AG09309 (cell line): ENCODE data around the gene TSG101.

Experiments
- DNase-seq: peaks from one replicate; pipeline ENCODE4 v3.0.0-alpha.2; 2010; ENCODE audit warnings: low read depth
- H3K4me3 ChIP-seq: 2 replicates; pipeline ENCODE4 v1.5.1; 2011; ENCODE audit warnings: mild to moderate bottlenecking, low read depth, low read length, moderate library complexity; ENCODE audit not compliant: control insufficient read depth
- TF ChIP-seq, protein P1 (sequence below): IDR thresholded peaks from 2 replicates; pipeline ENCODE4 v1.5.1; 2011; ENCODE audit warnings: mild to moderate bottlenecking, low read depth, low read length, inconsistent platforms; ENCODE audit not compliant: insufficient read depth, control insufficient read depth; ENCODE audit errors: missing control alignments

TSG101 gene

DNA sequence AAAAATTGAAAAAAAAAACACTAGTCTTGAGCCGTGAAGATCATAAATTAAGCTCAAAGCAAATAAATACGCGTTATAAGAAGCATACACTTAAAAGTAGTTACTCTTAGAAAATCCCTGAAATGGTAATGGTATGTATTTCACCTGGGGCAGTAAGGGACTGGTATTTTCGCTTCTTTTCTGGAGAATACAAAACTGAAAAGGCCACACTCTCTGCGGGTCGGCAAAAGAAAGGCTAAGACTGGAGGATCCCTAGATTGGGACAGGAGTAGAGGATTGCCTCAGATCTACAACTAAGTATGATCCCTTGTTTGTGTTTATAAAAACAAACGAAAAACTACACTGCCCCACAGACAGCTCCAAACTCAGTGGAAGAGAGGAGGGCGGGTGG is 617 bp downstream of the TSG101 start:
- TF ChIP-seq, protein P1, sequence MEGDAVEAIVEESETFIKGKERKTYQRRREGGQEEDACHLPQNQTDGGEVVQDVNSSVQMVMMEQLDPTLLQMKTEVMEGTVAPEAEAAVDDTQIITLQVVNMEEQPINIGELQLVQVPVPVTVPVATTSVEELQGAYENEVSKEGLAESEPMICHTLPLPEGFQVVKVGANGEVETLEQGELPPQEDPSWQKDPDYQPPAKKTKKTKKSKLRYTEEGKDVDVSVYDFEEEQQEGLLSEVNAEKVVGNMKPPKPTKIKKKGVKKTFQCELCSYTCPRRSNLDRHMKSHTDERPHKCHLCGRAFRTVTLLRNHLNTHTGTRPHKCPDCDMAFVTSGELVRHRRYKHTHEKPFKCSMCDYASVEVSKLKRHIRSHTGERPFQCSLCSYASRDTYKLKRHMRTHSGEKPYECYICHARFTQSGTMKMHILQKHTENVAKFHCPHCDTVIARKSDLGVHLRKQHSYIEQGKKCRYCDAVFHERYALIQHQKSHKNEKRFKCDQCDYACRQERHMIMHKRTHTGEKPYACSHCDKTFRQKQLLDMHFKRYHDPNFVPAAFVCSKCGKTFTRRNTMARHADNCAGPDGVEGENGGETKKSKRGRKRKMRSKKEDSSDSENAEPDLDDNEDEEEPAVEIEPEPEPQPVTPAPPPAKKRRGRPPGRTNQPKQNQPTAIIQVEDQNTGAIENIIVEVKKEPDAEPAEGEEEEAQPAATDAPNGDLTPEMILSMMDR, result no peak
- peak overlapping the region; percentile 97 for H3K4me3 ChIP-seq
- no peak for DNase-seq

DNA sequence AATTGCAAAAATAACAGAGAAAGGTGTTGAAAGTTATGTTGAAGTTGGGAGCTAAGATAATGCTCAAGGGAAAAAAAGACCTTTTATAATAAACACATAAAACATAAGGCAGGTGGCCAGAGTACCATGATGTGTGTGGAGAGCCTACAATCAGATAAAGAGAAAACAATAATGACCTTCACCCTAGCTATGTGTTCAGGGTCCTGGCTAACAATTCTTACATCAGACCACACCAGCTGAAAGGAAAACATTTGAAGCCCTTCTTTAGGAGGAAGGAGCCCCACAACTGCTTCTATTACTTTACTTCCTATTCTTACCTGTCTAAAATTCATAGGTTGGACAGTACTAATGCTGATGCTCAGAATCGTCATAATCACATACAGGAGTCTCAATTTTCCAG is 2.5 kb downstream of the TSG101 start:
- DNase-seq, result no peak
- H3K4me3 ChIP-seq, result no peak overlapping the region
- TF ChIP-seq, protein P1, result no peak

DNA sequence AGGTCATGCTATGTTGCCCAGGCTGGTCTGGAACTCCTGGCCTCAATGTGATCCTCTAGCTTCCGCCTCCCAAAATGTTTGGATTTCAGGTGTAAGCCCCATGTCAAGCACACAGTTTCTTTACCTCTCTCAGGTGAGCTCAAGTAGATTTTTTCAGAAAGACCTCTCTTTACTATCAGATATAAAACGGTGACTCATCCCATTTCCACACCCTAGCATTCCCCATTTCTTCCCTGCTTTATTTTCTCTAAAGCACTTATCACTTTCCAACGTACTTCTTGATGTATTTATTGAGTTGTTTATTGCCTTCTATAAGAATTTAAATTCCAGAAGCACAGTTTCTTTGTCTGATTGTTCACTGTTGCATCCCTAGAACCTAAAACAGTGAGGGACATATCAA is 3.7 kb downstream of the TSG101 start:
- TF ChIP-seq, protein P1, result no peak
- no peak overlapping the region for H3K4me3 ChIP-seq
- DNase-seq, result no peak

DNA sequence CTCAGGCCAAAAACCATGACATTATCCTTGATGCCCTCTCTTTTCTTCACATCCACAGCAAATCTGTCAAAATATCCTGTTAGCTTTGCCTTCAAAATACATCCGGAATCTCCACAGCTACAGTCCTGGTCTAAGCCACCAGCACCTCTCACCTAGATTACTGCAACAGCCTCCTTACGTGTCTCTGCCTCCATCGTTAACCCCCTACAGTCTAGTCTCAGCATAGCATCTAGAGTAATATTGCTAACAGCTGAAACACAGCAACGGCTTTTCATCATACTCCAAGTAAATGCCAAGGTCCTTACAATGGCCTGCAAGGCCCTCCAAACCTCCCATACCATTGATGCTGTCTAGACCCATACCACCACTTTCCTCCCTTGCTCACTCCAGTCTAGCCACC is 4.4 kb downstream of the TSG101 start:
- no peak overlapping the region for H3K4me3 ChIP-seq
- DNase-seq, result no peak
- TF ChIP-seq, protein P1, result no peak

DNA sequence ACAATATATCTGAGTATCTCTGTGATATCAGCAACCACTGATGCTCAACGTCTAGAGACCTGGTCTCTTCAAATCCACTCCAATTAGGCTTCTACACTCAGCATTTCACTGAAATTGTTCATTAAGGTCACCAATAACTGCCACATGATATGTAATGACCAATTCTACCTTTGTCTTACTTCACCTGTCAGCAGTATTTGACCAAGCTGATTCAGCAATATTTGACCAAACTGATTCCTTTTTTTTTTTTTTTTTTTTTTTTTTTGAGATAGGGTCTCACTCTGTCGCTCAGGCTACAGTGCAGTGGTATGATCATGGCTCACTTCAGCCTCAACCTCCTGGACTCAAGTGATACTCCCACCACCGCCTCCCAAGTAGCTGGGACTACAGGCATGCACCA is 5.6 kb downstream of the TSG101 start:
- DNase-seq, result no peak
- no peak overlapping the region for H3K4me3 ChIP-seq
- TF ChIP-seq, protein P1, result no peak

DNA sequence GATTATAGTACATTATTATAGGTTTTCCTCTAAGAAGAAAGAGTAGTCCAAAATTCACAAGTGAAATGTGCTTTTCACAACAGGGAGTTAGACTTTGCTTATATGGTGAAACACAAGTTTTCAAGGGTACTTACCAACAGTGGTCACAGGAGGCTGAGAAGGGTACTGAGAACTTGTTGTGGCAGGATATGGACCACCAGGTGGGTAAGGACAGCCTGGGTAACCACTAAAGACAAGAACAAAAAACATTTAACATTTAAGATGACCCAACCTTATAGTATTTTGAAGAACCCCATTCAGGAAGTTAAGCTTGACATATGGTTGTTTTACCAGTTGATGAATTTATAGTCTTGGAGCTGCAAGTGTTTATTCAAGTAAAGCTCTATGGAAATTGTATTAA is 24.4 kb downstream of the TSG101 start:
- TF ChIP-seq, protein P1, result no peak
- H3K4me3 ChIP-seq, result no peak overlapping the region
- DNase-seq, result no peak

DNA sequence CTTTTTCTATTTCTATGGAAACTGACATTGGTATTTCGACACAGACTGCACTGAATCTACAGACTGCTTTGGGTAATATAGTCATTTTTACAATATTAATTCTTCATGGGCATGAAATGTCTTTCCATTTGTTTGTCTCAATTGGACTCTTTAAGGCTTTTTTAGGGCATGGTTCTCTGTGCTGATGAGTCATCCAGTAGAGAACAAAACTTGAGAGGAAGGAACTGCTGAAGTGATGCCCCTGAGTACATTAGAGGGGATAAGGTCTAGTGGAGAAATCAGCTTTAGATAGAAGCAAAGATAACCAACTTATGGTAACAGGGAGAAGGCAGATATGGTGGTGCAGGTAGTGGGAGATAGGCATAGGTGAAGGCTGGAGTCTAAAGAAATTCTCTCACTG is 25.1 kb downstream of the TSG101 start:
- no peak for DNase-seq
- TF ChIP-seq, protein P1, result no peak

More for the DNA sequence above, 25.1 kb downstream of the TSG101 start:
- no peak overlapping the region for H3K4me3 ChIP-seq
